Neuronal stem cell (in vitro differentiated cells): ENCODE data around the gene ADRB2.

Experiments
- DNase-seq: peaks from one replicate; pipeline ENCODE4 v3.0.0-alpha.2; 2013; ENCODE audit warnings: low spot score
- H2AFZ ChIP-seq: one replicate; pipeline ENCODE4 v1.6.1; 2013; ENCODE audit warnings: mild to moderate bottlenecking, low read length, inconsistent platforms
- H2AK5ac ChIP-seq: 2 replicates; pipeline ENCODE4 v1.6.1; 2013; ENCODE audit warnings: low read depth, mild to moderate bottlenecking, inconsistent platforms, low read length, moderate library complexity, mixed read lengths
- H2BK120ac ChIP-seq: 2 replicates; pipeline ENCODE4 v1.6.1; 2013; ENCODE audit warnings: low read depth, mild to moderate bottlenecking, inconsistent platforms, low read length, moderate library complexity, mixed read lengths
- H2BK12ac ChIP-seq: one replicate; pipeline ENCODE4 v1.6.1; 2013; ENCODE audit warnings: low read length, inconsistent platforms
- H2BK15ac ChIP-seq: 2 replicates; pipeline ENCODE4 v1.6.1; 2013; ENCODE audit warnings: mild to moderate bottlenecking, low read length, inconsistent platforms, mixed read lengths
- H2BK5ac ChIP-seq: one replicate; pipeline ENCODE4 v1.6.1; 2013; ENCODE audit warnings: inconsistent platforms, mild to moderate bottlenecking, low read length, moderate library complexity
- H3K14ac ChIP-seq: one replicate; pipeline ENCODE4 v1.6.1; 2013; ENCODE audit warnings: low read length, inconsistent platforms
- H3K18ac ChIP-seq: 2 replicates; pipeline ENCODE4 v1.6.1; 2013; ENCODE audit warnings: low read length, inconsistent platforms
- H3K23ac ChIP-seq: 2 replicates; pipeline ENCODE4 v1.6.1; 2013; ENCODE audit warnings: low read depth, mild to moderate bottlenecking, mixed read lengths, low read length, inconsistent platforms; ENCODE audit not compliant: poor library complexity
- H3K27ac ChIP-seq: replicated peaks from 3 replicates; pipeline ENCODE4 v1.5.1; 2013; ENCODE audit warnings: low read length, inconsistent platforms
- H3K27me3 ChIP-seq, 3 experiments: 2 replicates each; pipeline ENCODE4 v1.6.1; 2013; ENCODE audit warnings: low read length in 3 of 3, mild to moderate bottlenecking in 2 of 3, inconsistent platforms in 1 of 3, low read depth in 1 of 3, mixed read lengths in 1 of 3, moderate library complexity in 1 of 3; ENCODE audit not compliant: control insufficient read depth in 3 of 3, insufficient read depth in 3 of 3
- H3K36me3 ChIP-seq, 2 donors: replicated peaks in 1 of 2; 2 replicates each; pipeline ENCODE4 v1.6.1; 2013; ENCODE audit warnings: low read length in 2 of 2; ENCODE audit not compliant: control insufficient read depth in 2 of 2, insufficient read depth in 2 of 2
- H3K4ac ChIP-seq: 2 replicates; pipeline ENCODE4 v1.6.1; 2013; ENCODE audit warnings: inconsistent platforms, mild to moderate bottlenecking, low read length, moderate library complexity
- H3K4me1 ChIP-seq, 2 donors: 1 replicate in 1 of 2; 2 replicates in 1 of 2; pipeline ENCODE4 v1.6.1; 2013; ENCODE audit warnings: low read length in 2 of 2, low read depth in 1 of 2; ENCODE audit not compliant: control insufficient read depth in 2 of 2, insufficient read depth in 1 of 2
- H3K4me2 ChIP-seq: one replicate; pipeline ENCODE4 v1.6.1; 2013; ENCODE audit warnings: mild to moderate bottlenecking, low read length, inconsistent platforms; ENCODE audit not compliant: insufficient read depth, poor library complexity, severe bottlenecking
- H3K4me3 ChIP-seq, 2 donors: 2 replicates each; pipeline ENCODE4 v1.5.1; 2013; ENCODE audit warnings: low read length in 2 of 2, mild to moderate bottlenecking in 2 of 2, inconsistent platforms in 1 of 2, moderate library complexity in 1 of 2
- H3K79me1 ChIP-seq: one replicate; pipeline ENCODE4 v1.6.1; 2013; ENCODE audit warnings: low read depth, mild to moderate bottlenecking, inconsistent platforms, low read length, moderate library complexity
- H3K9ac ChIP-seq: one replicate; pipeline ENCODE4 v1.6.1; 2013; ENCODE audit warnings: mild to moderate bottlenecking, low read depth, low read length, inconsistent platforms; ENCODE audit not compliant: poor library complexity
- H3K9me3 ChIP-seq, 2 donors: replicated peaks in 1 of 2; 2 replicates each; pipeline versions ENCODE3 to v1.6.1; 2013; ENCODE audit warnings: low read length in 2 of 2, mild to moderate bottlenecking in 2 of 2, inconsistent platforms in 1 of 2, low read depth in 1 of 2, mixed read lengths in 1 of 2, moderate library complexity in 1 of 2; ENCODE audit not compliant: control insufficient read depth in 2 of 2, insufficient read depth in 1 of 2
- H4K8ac ChIP-seq: one replicate; pipeline ENCODE4 v1.6.1; 2013; ENCODE audit warnings: low read depth, mild to moderate bottlenecking, inconsistent platforms, low read length, moderate library complexity
- H4K91ac ChIP-seq: one replicate; pipeline ENCODE4 v1.6.1; 2013; ENCODE audit warnings: low read length, low read depth, mild to moderate bottlenecking, inconsistent platforms; ENCODE audit not compliant: poor library complexity
- WGBS, 2 donors: extraction: QIAGEN DNeasy Blood & Tissue Kit; methylation state at CpG; one replicate each; pipeline ENCODE4 v1.1.7; 2013; ENCODE audit warnings: missing lambda C conversion rate in 2 of 2, mixed read lengths in 1 of 2; ENCODE audit not compliant: insufficient read length in 2 of 2, insufficient replicate concordance in 1 of 2; ENCODE audit errors: extremely low coverage in 2 of 2; 5-methylcytosine and 5-hydroxymethylcytosine counted together

The ADRB2 gene

GRCh38 chr5:148808864-148809642 lies 17.4 kb upstream of the ADRB2 start:
- H3K27ac ChIP-seq = no peak overlapping the region
- WGBS, 2 donors = no CpG with 5 or more reads among the region's 10 CpGs

GRCh38 chr5:148809781-148810524 lies 16.5 kb upstream of the ADRB2 start:
- Histone ChIP-seq H3K27ac (no peak overlapping the region), H3K4me2 (no peak overlapping the region), H3K4me1 (no peaks in the 10 kb centered on the region), H4K8ac (no peak overlapping the region), H3K27me3 (no peaks in the 10 kb centered on the region), H2BK5ac (no peak overlapping the region), H2AK5ac (no peak overlapping the region), H3K23ac (no peak overlapping the region), H3K36me3 (no peaks in the 10 kb centered on the region), H2BK12ac (no peak overlapping the region), H2BK120ac (no peak overlapping the region), H3K14ac (no peak overlapping the region), H2BK15ac (no peak overlapping the region), H3K18ac (no peak overlapping the region), H3K9me3 (no peaks in the 10 kb centered on the region), H4K91ac (no peak overlapping the region), H3K9ac (no peak overlapping the region), H3K4ac (no peak overlapping the region), H3K4me3 (no peak overlapping the region), H2AFZ (no peak overlapping the region), H3K79me1 (no peaks in the 10 kb centered on the region)
- no peak for DNase-seq
- WGBS, 2 donors = no CpG with 5 or more reads among the region's 3 CpGs

More at GRCh38 chr5:148808864-148809642, 17.4 kb upstream of the ADRB2 start:
- Histone ChIP-seq H3K79me1 (no peaks in the 10 kb centered on the region), H3K4me1 (no peaks in the 10 kb centered on the region), H4K91ac (no peak overlapping the region), H3K27me3 (no peaks in the 10 kb centered on the region), H3K4ac (no peak overlapping the region), H3K4me3 (no peak overlapping the region), H3K14ac (no peak overlapping the region), H3K9ac (no peak overlapping the region), H2BK15ac (no peak overlapping the region), H3K36me3 (no peaks in the 10 kb centered on the region), H2BK5ac (no peak overlapping the region), H3K4me2 (no peak overlapping the region), H2BK120ac (no peak overlapping the region), H3K9me3 (no peaks in the 10 kb centered on the region), H2AFZ (no peak overlapping the region), H2BK12ac (no peak overlapping the region), H2AK5ac (no peak overlapping the region), H3K23ac (no peak overlapping the region), H4K8ac (no peak overlapping the region), H3K18ac (no peak overlapping the region)
- DNase-seq = no peak

- H3K14ac ChIP-seq = no peak overlapping the region
- H3K36me3 ChIP-seq = no peaks in the 10 kb centered on the region
- no peaks in the 10 kb centered on the region for H3K4me1 ChIP-seq
- H3K9ac ChIP-seq = no peak overlapping the region
- H2BK120ac ChIP-seq = no peak overlapping the region
- no peak overlapping the region for H3K23ac ChIP-seq
- H3K79me1 ChIP-seq = no peaks in the 10 kb centered on the region
- H3K27me3 ChIP-seq = no peaks in the 10 kb centered on the region
- no peak overlapping the region for H4K91ac ChIP-seq
- H3K4me2 ChIP-seq = no peak overlapping the region
- no peak overlapping the region for H4K8ac ChIP-seq
- no peak overlapping the region for H2AK5ac ChIP-seq
- no peak overlapping the region for H2BK15ac ChIP-seq
- no peak overlapping the region for H3K4me3 ChIP-seq
- no peak overlapping the region for H3K4ac ChIP-seq
- no peak for DNase-seq
- H3K9me3 ChIP-seq = no peaks in the 10 kb centered on the region
- no peak overlapping the region for H3K18ac ChIP-seq
- H2BK12ac ChIP-seq = no peak overlapping the region
- H2AFZ ChIP-seq = no peak overlapping the region
- WGBS, 2 donors = no CpG with 5 or more reads among the region's 2 CpGs
- H2BK5ac ChIP-seq = no peak overlapping the region
- no peak overlapping the region for H3K27ac ChIP-seq
Observed at GRCh38 chr5:148810823-148811222, 15.6 kb upstream of the ADRB2 start.

- Histone ChIP-seq H3K9me3 (no peaks in the 10 kb centered on the region), H2BK120ac (no peak overlapping the region), H3K4ac (no peak overlapping the region), H3K9ac (no peak overlapping the region), H4K91ac (no peak overlapping the region), H3K27me3 (no peaks in the 10 kb centered on the region), H3K79me1 (no peaks in the 10 kb centered on the region), H3K27ac (no peak overlapping the region), H3K4me3 (no peak overlapping the region), H2AK5ac (no peak overlapping the region), H3K14ac (no peak overlapping the region), H3K4me1 (peaks cover 0 to 2% of the 10 kb centered on the region in 2 donors), H4K8ac (no peak overlapping the region), H3K36me3 (no peaks in the 10 kb centered on the region), H2BK5ac (no peak overlapping the region), H2AFZ (no peak overlapping the region), H3K23ac (no peak overlapping the region), H3K18ac (no peak overlapping the region), H2BK15ac (no peak overlapping the region), H2BK12ac (no peak overlapping the region), H3K4me2 (no peak overlapping the region)
- no CpG with 5 or more reads among the region's 1 CpG for WGBS, 2 donors
- no peak for DNase-seq
Observed at GRCh38 chr5:148811756-148812155, 14.7 kb upstream of the ADRB2 start.
